ENCODE measurements around the gene ZNF273. TPM values are rescaled to one million over a fixed set of nuclear protein-coding genes. Genes with fewer than 3 reads are reported as not detected.
"Not testable (repeated sequence)": the region's sequence is repeated elsewhere in the genome, so short reads cannot be mapped to it uniquely, and the experiment has no call there.

The ZNF273 gene
- total RNA-seq, 2 experiments from 2014 or later, result 11.3 to 11.9 TPM

- ChIA-PET POLR2A (no interaction called here), CTCF (interaction anchor here (0.7 to 1.8 kb wide), 6 partner anchors 10 to 361 kb away, joined by 3 to 8 read pairs (median 4); partner anchors contain the start of gene ZNF138)
- peaks cover 42% of the 10 kb centered on the region for H3K27me3 Mint-ChIP-seq
- H3K4me3 Mint-ChIP-seq, result no peak overlapping the region
- DNase-seq (peak; percentile 53), ATAC-seq (peak; percentile 64)
- peaks cover 6% of the 10 kb centered on the region for H3K4me1 Mint-ChIP-seq (ENCODE audit: low read depth)
- peak; percentile 29 for TF ChIP-seq CTCF (IDR thresholded peaks at IDR 0.05)
- no peaks in the 10 kb centered on the region for H3K36me3 Mint-ChIP-seq (ENCODE audit: low read depth)
- H3K27ac Mint-ChIP-seq, result no peak overlapping the region
- H3K9me3 Mint-ChIP-seq, result no peaks in the 10 kb centered on the region
- intact Hi-C loops (cut with micrococcal nuclease), result no loop called here
These were observed 43.7 kb downstream of the ZNF273 start for GRCh38 chr7:64946772-64947171.

- peaks cover 42% of the 10 kb centered on the region for H3K27me3 Mint-ChIP-seq
- no peaks in the 10 kb centered on the region for H3K36me3 Mint-ChIP-seq (ENCODE audit: low read depth)
- H3K27ac Mint-ChIP-seq, result no peak overlapping the region
- intact Hi-C loops (cut with micrococcal nuclease), result no loop called here
- POLR2A ChIA-PET, result no interaction called here
- no peak for TF ChIP-seq CTCF (IDR thresholded peaks at IDR 0.05)
- no peaks in the 10 kb centered on the region for H3K9me3 Mint-ChIP-seq
- ATAC-seq, result no peak
- no peak overlapping the region for H3K4me3 Mint-ChIP-seq
- DNase-seq, result no peak
- CTCF ChIA-PET, result interaction anchor here (1.2 to 1.9 kb wide), 2 partner anchors 12 to 59 kb away, joined by 3 to 4 read pairs; no protein-coding TSS in a partner anchor
- peaks cover 6% of the 10 kb centered on the region for H3K4me1 Mint-ChIP-seq (ENCODE audit: low read depth)
These were observed 44.4 kb downstream of the ZNF273 start for GRCh38 chr7:64947252-64948000.

- DNase-seq; H3K27ac Mint-ChIP-seq; H3K36me3 Mint-ChIP-seq (ENCODE audit: low read depth); intact Hi-C loops (cut with micrococcal nuclease); H3K4me1 Mint-ChIP-seq (ENCODE audit: low read depth); H3K4me3 Mint-ChIP-seq; POLR2A ChIA-PET; H3K9me3 Mint-ChIP-seq; ATAC-seq: not testable (repeated sequence)
- CTCF ChIA-PET, result interaction anchor here (1.9 to 6.0 kb wide), 2 partner anchors 60 to 360 kb away, joined by 4 to 54 read pairs; no protein-coding TSS in a partner anchor
- peaks cover 40% of the 10 kb centered on the region for H3K27me3 Mint-ChIP-seq
These were observed 45.7 kb downstream of the ZNF273 start for GRCh38 chr7:64948774-64949173.

GRCh38 chr7:64950673-64951072 lies 47.6 kb downstream of the ZNF273 start:
- H3K4me3 Mint-ChIP-seq; H3K27ac Mint-ChIP-seq; POLR2A ChIA-PET; H3K36me3 Mint-ChIP-seq (ENCODE audit: low read depth); H3K4me1 Mint-ChIP-seq (ENCODE audit: low read depth); H3K9me3 Mint-ChIP-seq: not testable (repeated sequence)
- intact Hi-C loops (cut with micrococcal nuclease), result loop anchor here (2.0 kb wide), 1 partner anchor 356 kb away; no protein-coding TSS in a partner anchor
- DNase-seq (peak; percentile 36), ATAC-seq (peak; percentile 47)
- CTCF ChIA-PET, result interaction anchor here (0.6 to 6.0 kb wide), 9 partner anchors 10 to 366 kb away, joined by 3 to 54 read pairs (median 6); partner anchors contain the start of gene ERV3-1
- H3K27me3 Mint-ChIP-seq, result peaks cover 34% of the 10 kb centered on the region

GRCh38 chr7:64951250-64951848 lies 48.3 kb downstream of the ZNF273 start:
- no peak overlapping the region for H3K27ac Mint-ChIP-seq
- H3K4me1 Mint-ChIP-seq (ENCODE audit: low read depth), result peaks cover 6% of the 10 kb centered on the region
- H3K27me3 Mint-ChIP-seq, result peaks cover 29% of the 10 kb centered on the region

More at GRCh38 chr7:64951250-64951848, 48.3 kb downstream of the ZNF273 start:
- Mint-ChIP-seq H3K9me3 (no peaks in the 10 kb centered on the region), H3K36me3 (ENCODE audit: low read depth) (no peaks in the 10 kb centered on the region), H3K4me3 (no peak overlapping the region)
- intact Hi-C loops (cut with micrococcal nuclease), result loop anchor here (2.0 kb wide), 1 partner anchor 355 kb away; no protein-coding TSS in a partner anchor
- ATAC-seq (peak; percentile 68), DNase-seq (no peak)
- ChIA-PET POLR2A (no interaction called here), CTCF (interaction anchor here (0.6 to 6.0 kb wide), 9 partner anchors 9 to 365 kb away, joined by 3 to 54 read pairs (median 6); partner anchors contain the start of gene ERV3-1)
- TF ChIP-seq CTCF (IDR thresholded peaks at IDR 0.05), result peak; percentile 77
